T-cell (primary cell): ENCODE data around the gene ZNF423. TPM values are rescaled to one million over a fixed set of nuclear protein-coding genes. Genes with fewer than 3 reads are reported as not detected.

Source experiments
- ATAC-seq, 4 experiments: fragments of 200-7000 bp in 3 of 4; fragments of 150-1000 bp in 1 of 4; cut with Tn5 transposase; replicated peaks in 1 of 4; 1 replicate in 3 of 4; 2 replicates in 1 of 4; pipeline ENCODE4 v1.10.0; 2021; ENCODE audit warnings: moderate library complexity in 3 of 4, mild to moderate bottlenecking in 2 of 4, moderate number of reproducible peaks in 1 of 4
- CTCF ChIA-PET, 2 donors: fragments of 300-600 bp; sonication (Branson Sonifier 250); formaldehyde crosslinking; loops; one replicate each; lab custom pipeline; 2022; ENCODE audit warnings: antibody characterized with exemption in 2 of 2; lab: Charles Lee
- POLR2A ChIA-PET, 2 donors: fragments of 300-600 bp; sonication (Branson Sonifier 250); formaldehyde crosslinking; loops; one replicate each; lab custom pipeline; 2022; ENCODE audit warnings: antibody characterized with exemption in 2 of 2; lab: Charles Lee
- DNase-seq, 35 experiments: peaks; one replicate each; pipeline versions ENCODE4 v3.0.0 to v3.0.0-alpha.2; 2013 to 2023
- H3K27ac ChIP-seq: one replicate; pipeline ENCODE4 v1.5.1; 2013; ENCODE audit warnings: low read length
- H3K27me3 ChIP-seq, 2 experiments: replicated peaks in 1 of 2; 1 replicate in 1 of 2; 2 replicates in 1 of 2; pipeline versions ENCODE4 v1.6.1 to v1.7.0; 2013; ENCODE audit warnings: low read length in 1 of 2, mixed read lengths in 1 of 2; ENCODE audit not compliant: control insufficient read depth in 2 of 2, insufficient read depth in 2 of 2; ENCODE audit errors: extremely low read depth in 1 of 2
- H3K36me3 ChIP-seq, 2 donors: 1 replicate in 1 of 2; 2 replicates in 1 of 2; pipeline versions ENCODE4 v1.6.1 to v1.7.0; 2013; ENCODE audit warnings: low read length in 1 of 2; ENCODE audit not compliant: control insufficient read depth in 2 of 2, insufficient read depth in 1 of 2; ENCODE audit errors: extremely low read depth in 1 of 2
- H3K4me1 ChIP-seq, 2 experiments: 1 replicate in 1 of 2; 2 replicates in 1 of 2; pipeline versions ENCODE4 v1.6.1 to v1.7.0; 2013; ENCODE audit warnings: low read length in 2 of 2, mixed read lengths in 1 of 2; ENCODE audit not compliant: insufficient read depth in 2 of 2, control insufficient read depth in 1 of 2; ENCODE audit errors: extremely low read depth in 1 of 2
- H3K4me3 ChIP-seq, 2 donors: 1 replicate in 1 of 2; 2 replicates in 1 of 2; pipeline versions ENCODE4 v1.5.1 to v1.7.0; 2013; ENCODE audit warnings: mild to moderate bottlenecking in 2 of 2, low read length in 1 of 2, moderate library complexity in 1 of 2; ENCODE audit not compliant: control insufficient read depth in 1 of 2; ENCODE audit errors: extremely low read depth in 1 of 2
- H3K9me3 ChIP-seq: 2 replicates; pipeline ENCODE4 v1.7.0; 2013
- H3K27ac Mint-ChIP-seq, 2 donors: one replicate each; pipeline ENCODE4 v1.8.0; 2020 to 2021; ENCODE audit warnings: mild to moderate bottlenecking in 2 of 2, mixed read lengths in 2 of 2
- H3K27me3 Mint-ChIP-seq, 2 donors: one replicate each; pipeline ENCODE4 v1.8.0; 2021 to 2022; ENCODE audit warnings: mixed read lengths in 2 of 2
- H3K36me3 Mint-ChIP-seq: one replicate; pipeline ENCODE4 v1.8.0; 2021; ENCODE audit warnings: mixed read lengths
- H3K4me1 Mint-ChIP-seq, 3 donors: one replicate each; pipeline ENCODE4 v1.8.0; 2020 to 2022; ENCODE audit warnings: mixed read lengths in 3 of 3, mild to moderate bottlenecking in 1 of 3
- H3K4me3 Mint-ChIP-seq, 3 donors: one replicate each; pipeline ENCODE4 v1.8.0; 2020 to 2022; ENCODE audit warnings: mild to moderate bottlenecking in 3 of 3, mixed read lengths in 3 of 3, moderate library complexity in 3 of 3
- H3K9me3 Mint-ChIP-seq, 3 donors: one replicate each; pipeline ENCODE4 v1.8.0; 2020 to 2022; ENCODE audit warnings: mixed read lengths in 3 of 3
- WGBS: methylation state at CpG from one replicate; pipeline ENCODE4 v1.1.5; 2013; ENCODE audit warnings: missing lambda C conversion rate; ENCODE audit not compliant: insufficient coverage; 5-methylcytosine and 5-hydroxymethylcytosine counted together
- total RNA-seq, 35 experiments: library from RNA in 6 of 35; stranded (reverse) in 6 of 35; fragments of 120-200 nt in 1 of 35; gene quantifications; one replicate each; pipeline versions ENCODE4 v1.2.1 to v1.2.4 and lab custom pipeline; 2013 to 2026

ZNF423 gene
- total RNA-seq, 5 donors from 2014 or later (not counting 1 experiment from before 2014, with no cell fraction given) = 0.07 to 0.12 TPM; not detected in 3

- Mint-ChIP-seq H3K9me3 (no peaks in the 10 kb centered on the region), H3K27ac (no peak overlapping the region), H3K4me3 (no peak overlapping the region), H3K36me3 (no peaks in the 10 kb centered on the region), H3K27me3 (no peaks in the 10 kb centered on the region), H3K4me1 (peaks cover 7 to 20% (median 12%) of the 10 kb centered on the region in 3 donors)
- POLR2A ChIA-PET = no interaction called here
- H3K9me3 ChIP-seq = no peaks in the 10 kb centered on the region
- CTCF ChIA-PET = no interaction called here
- H3K36me3 ChIP-seq = no peaks in the 10 kb centered on the region
- H3K4me1 ChIP-seq = peaks cover 2 to 7% of the 10 kb centered on the region in 2 experiments
- 94% methylated on average over 2 of the region's 3 CpGs for WGBS
- H3K4me3 ChIP-seq = no peak overlapping the region
- ATAC-seq (no peak), DNase-seq (peak in 1 of 35 experiments; percentile 14)
- no peak overlapping the region for H3K27ac ChIP-seq
- H3K27me3 ChIP-seq = peaks cover 0 to 13% of the 10 kb centered on the region in 2 experiments
Measured at GRCh38 chr16:49470513-49470991, 385.4 kb downstream of the ZNF423 start.

GRCh38 chr16:49469930-49470451 is 385.9 kb downstream of the ZNF423 start:
- Mint-ChIP-seq H3K9me3 (no peaks in the 10 kb centered on the region), H3K36me3 (no peaks in the 10 kb centered on the region), H3K27me3 (no peaks in the 10 kb centered on the region), H3K4me3 (no peak overlapping the region), H3K27ac (no peak overlapping the region), H3K4me1 (peaks cover 11 to 23% (median 13%) of the 10 kb centered on the region in 3 donors)
- DNase-seq = peak in 1 of 35 experiments; percentile 9
- 79% methylated on average over 8 of the region's 13 CpGs for WGBS
- Histone ChIP-seq H3K9me3 (no peaks in the 10 kb centered on the region), H3K4me3 (no peak overlapping the region), H3K36me3 (no peaks in the 10 kb centered on the region), H3K27me3 (peaks cover 0 to 10% of the 10 kb centered on the region in 2 experiments), H3K27ac (no peak overlapping the region), H3K4me1 (peaks cover 7 to 8% of the 10 kb centered on the region in 2 experiments)
- CTCF ChIA-PET = no interaction called here
- ATAC-seq = no peak
- POLR2A ChIA-PET = no interaction called here

GRCh38 chr16:49469311-49469670 is 386.6 kb downstream of the ZNF423 start:
- Mint-ChIP-seq H3K27ac (no peak overlapping the region), H3K9me3 (no peaks in the 10 kb centered on the region), H3K4me1 (peaks cover 16 to 29% (median 19%) of the 10 kb centered on the region in 3 donors), H3K27me3 (no peaks in the 10 kb centered on the region), H3K36me3 (no peaks in the 10 kb centered on the region), H3K4me3 (no peak overlapping the region)
- H3K4me1 ChIP-seq = peaks cover 12 to 15% of the 10 kb centered on the region in 2 experiments
- no peak for ATAC-seq
- no peaks in the 10 kb centered on the region for H3K9me3 ChIP-seq
- H3K36me3 ChIP-seq = no peaks in the 10 kb centered on the region
- H3K27me3 ChIP-seq = peaks cover 0 to 13% of the 10 kb centered on the region in 2 experiments
- no peak overlapping the region for H3K27ac ChIP-seq
- no peak overlapping the region for H3K4me3 ChIP-seq
- CTCF ChIA-PET = no interaction called here
- WGBS = 100% methylated on average over 2 of the region's 6 CpGs
- DNase-seq = peak in 1 of 35 experiments; percentile 12
- POLR2A ChIA-PET = no interaction called here

- Mint-ChIP-seq H3K27me3 (no peaks in the 10 kb centered on the region), H3K36me3 (no peaks in the 10 kb centered on the region), H3K9me3 (no peaks in the 10 kb centered on the region), H3K27ac (no peak overlapping the region), H3K4me1 (peaks cover 22 to 35% (median 24%) of the 10 kb centered on the region in 3 donors), H3K4me3 (no peak overlapping the region)
- ChIA-PET CTCF (no interaction called here), POLR2A (no interaction called here)
- DNase-seq = peak in 2 of 35 experiments; percentile 5 to 20
- ATAC-seq = no peak
- WGBS = 77% methylated on average over 3 of the region's 3 CpGs
- Histone ChIP-seq H3K4me3 (no peak overlapping the region), H3K36me3 (no peaks in the 10 kb centered on the region), H3K27ac (no peak overlapping the region), H3K27me3 (peaks cover 0 to 10% of the 10 kb centered on the region in 2 experiments), H3K9me3 (no peaks in the 10 kb centered on the region), H3K4me1 (peaks cover 17 to 20% of the 10 kb centered on the region in 2 experiments)
Measured at GRCh38 chr16:49468611-49469310, 387.2 kb downstream of the ZNF423 start.

- POLR2A ChIA-PET = no interaction called here
- Mint-ChIP-seq H3K36me3 (no peaks in the 10 kb centered on the region), H3K27me3 (no peaks in the 10 kb centered on the region), H3K4me1 (peaks cover 32 to 45% (median 34%) of the 10 kb centered on the region in 3 donors), H3K9me3 (no peaks in the 10 kb centered on the region), H3K4me3 (no peak overlapping the region), H3K27ac (no peak overlapping the region)
- WGBS = 92% methylated on average over 2 of the region's 12 CpGs
- Histone ChIP-seq H3K4me1 (peaks cover 26 to 30% of the 10 kb centered on the region in 2 experiments), H3K9me3 (no peaks in the 10 kb centered on the region), H3K27me3 (peaks cover 0 to 3% of the 10 kb centered on the region in 2 experiments), H3K4me3 (no peak overlapping the region), H3K27ac (no peak overlapping the region), H3K36me3 (no peaks in the 10 kb centered on the region)
- ATAC-seq (no peak), DNase-seq (peak in 1 of 35 experiments; percentile 3)
- CTCF ChIA-PET = no interaction called here
Measured at GRCh38 chr16:49467540-49468372, 388.2 kb downstream of the ZNF423 start.

- peaks cover 0 to 3% of the 10 kb centered on the region in 2 experiments for H3K27me3 ChIP-seq
- ATAC-seq (no peak), DNase-seq (peak in 2 of 35 experiments; percentile 3 to 18)
- H3K4me3 ChIP-seq = no peak overlapping the region
- Mint-ChIP-seq H3K27me3 (no peaks in the 10 kb centered on the region), H3K27ac (no peak overlapping the region), H3K36me3 (no peaks in the 10 kb centered on the region), H3K9me3 (no peaks in the 10 kb centered on the region), H3K4me1 (peaks cover 41 to 53% (median 43%) of the 10 kb centered on the region in 3 donors), H3K4me3 (no peak overlapping the region)
- WGBS = 60% methylated on average over 1 of the region's 1 CpG
- peaks cover 35 to 39% of the 10 kb centered on the region in 2 experiments for H3K4me1 ChIP-seq
- H3K27ac ChIP-seq = no peak overlapping the region
- no peaks in the 10 kb centered on the region for H3K9me3 ChIP-seq
- POLR2A ChIA-PET = no interaction called here
- CTCF ChIA-PET = no interaction called here
- H3K36me3 ChIP-seq = no peaks in the 10 kb centered on the region
Measured at GRCh38 chr16:49466881-49467280, 389.0 kb downstream of the ZNF423 start.
